Stimulated activated CD4-positive, alpha-beta T cell treated with anti-CD3 and anti-CD28 coated beads, TNF-alpha, amount 100 ng/mL, for 48 hours (primary cell): ENCODE results near the gene PLOD1.

Source experiments
- DNase-seq, 3 donors: peaks; one replicate each; pipeline ENCODE4 v3.0.0-alpha.2; 2020; ENCODE audit warnings: low read depth in 3 of 3

Gene PLOD1

DNA sequence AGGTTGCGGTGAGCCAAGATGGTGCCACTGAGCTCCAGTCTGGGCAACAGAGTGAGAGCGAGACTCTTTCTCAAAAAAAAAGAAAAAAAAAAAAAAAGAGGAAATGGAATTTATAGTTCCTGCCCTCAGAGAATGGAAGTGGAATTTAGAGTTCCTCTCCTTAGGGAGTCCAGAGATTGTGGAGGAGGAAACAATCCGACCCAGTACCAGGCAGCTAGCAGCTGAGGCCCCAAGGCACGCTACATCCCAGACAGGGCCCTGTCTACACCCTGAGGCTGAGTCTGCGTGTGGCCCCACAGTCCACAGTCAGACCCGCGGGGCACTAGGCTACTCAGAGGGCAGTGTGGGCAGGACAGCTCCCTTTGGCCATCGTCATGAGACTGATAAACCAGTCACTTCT is 43.8 kb downstream of the PLOD1 start:
- no peak for DNase-seq

DNA sequence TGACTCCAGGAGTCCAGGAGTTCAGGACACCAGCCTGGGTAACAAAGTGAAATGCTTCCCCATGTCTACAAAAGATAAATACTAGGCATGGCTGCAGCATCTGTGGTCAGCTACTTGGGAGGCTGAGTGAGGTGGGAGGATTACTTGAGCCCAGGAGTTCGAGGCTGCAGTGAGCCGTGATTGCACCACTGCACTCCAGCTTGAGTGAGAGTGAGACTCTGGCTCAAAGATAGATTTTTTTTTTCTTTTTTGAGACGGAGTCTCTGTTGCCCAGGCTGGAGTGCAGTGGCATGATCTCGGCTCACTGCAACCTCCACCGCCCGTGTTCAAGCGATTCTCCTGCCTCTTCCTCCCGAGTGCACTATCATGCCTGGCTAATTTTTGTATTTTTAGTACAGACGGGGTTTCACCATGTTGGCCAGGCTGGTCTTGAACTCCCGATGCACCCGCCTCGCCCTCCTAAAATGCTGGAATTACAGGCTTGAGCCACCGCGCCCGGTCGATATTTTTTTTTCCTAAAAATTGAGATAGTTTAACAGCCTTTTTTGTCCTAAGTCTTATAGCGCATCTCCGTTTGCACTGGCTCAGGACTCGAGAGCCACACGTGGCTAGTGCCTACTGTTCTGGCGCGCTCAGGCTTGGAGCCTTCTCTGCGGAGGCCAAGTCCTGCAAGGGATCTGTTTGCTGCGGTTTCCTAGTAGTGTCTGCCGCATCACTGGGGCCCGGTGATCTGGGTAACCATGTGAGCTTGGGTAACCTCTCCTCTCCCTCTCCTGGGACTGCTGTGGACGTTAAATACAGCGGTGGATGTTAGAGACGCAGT is 44.7 kb downstream of the PLOD1 start:
- DNase-seq = no peak

DNA sequence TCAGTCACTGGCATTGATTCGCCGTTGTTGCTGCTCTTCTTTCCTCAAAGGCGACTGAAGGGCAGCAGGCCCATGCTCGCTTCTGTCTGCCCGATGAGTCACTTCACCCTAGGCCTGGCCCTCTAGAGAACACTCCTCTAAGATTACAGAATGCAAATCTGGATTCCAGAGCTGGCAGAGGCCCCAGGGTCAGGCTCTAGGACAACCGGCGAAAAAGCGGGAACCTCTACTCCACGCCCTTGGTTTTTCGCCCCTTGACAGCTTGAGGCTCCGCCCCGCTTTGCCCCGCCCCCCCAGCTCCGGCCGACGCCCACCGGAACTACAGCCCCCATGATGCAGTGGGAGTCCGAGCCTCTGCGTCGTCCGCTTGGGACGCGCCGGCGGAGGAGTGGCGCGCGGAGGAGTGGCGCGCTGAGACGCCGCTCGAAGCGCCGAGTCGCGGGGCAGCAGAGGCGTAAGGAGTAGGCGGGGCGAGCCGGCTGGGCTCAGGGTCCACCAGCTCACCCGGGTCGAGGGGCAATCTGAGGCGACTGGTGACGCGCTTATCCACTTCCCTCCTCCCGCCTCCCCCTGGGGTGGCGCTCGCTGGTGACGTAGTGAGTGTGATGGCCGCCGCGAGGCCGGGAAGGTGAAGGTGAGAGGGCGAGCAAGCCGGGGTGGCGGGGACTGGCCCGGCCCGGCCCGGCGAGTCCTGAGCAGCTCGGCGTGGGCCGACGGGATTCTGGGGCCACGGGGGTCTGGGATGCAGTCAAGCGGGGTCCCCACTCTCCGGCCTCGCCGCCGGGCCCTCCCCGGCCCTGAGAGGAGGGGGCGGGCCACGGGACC is 45.5 kb downstream of the PLOD1 start, which contains the start of gene MFN2:
MFN2 (plus strand) TSS at position 594 of the 825 bp plus-strand sequence. CDS start 8,725 bp downstream, outside the sequence.
- peak; percentile 80 to 93 (median 89) for DNase-seq

DNA sequence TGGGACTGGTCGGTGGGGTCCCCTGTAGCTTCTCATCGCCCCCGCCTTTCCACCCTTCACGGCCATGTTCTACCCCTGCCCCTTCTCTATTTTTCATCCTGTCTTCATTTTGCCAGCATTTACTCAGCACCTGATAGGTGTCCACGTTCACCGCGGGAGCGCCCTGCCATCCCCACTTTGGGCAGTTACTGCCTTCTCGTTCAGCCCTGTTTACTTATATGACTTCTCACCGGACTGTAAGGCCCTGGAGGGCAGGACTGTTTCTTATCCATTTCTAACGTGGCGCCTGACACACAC is 46.1 kb downstream of the PLOD1 start:
- DNase-seq = no peak

DNA sequence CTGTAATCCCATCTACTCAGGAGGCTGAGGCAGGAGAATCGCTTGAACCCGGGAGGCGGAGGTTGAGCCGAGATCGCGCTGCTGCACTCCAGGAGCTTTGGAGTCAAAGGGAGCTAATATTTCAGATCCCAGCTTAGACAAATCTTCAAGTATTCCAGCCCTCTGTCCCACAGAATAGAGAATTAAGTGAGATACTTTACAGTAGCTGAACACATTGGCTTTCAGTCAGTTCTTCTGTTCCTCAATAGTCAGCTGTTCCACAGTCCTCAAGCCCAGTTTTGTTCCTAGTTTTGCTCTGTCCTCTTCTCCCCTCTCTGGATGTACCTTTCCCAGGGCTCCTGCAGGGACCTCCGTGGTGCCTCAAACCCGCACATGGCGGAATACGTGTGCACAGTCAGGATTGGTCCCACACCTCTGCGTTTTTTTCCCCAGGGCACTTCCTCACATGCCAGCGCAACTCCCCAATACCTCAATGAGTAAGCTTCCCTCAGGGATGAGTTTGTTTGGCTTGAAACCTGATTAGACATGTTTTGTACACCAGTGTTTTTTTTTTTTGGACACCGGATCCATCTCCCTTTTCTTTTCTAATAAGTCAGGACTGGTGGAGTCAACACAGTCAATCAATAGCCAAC is 47.0 kb downstream of the PLOD1 start:
- DNase-seq = no peak

DNA sequence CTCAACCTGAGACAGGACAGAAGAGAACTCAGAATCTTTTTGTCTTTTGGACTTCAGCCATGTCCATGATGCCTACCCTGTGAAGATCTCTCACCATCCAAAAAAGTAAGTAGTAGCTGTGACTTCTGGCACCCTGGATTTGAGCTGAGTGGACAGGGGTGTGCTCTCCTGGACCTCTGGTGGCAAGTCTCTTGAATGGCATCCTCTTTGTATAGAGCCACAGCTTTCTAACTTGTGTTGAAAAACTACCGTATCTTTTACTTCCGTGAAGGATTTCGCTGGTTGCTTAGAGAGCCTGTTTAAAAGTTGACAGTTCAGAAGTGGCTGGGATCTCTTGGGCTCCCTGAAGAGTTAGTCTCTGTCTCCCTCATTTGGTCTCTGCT is 47.5 kb downstream of the PLOD1 start:
- no peak for DNase-seq

DNA sequence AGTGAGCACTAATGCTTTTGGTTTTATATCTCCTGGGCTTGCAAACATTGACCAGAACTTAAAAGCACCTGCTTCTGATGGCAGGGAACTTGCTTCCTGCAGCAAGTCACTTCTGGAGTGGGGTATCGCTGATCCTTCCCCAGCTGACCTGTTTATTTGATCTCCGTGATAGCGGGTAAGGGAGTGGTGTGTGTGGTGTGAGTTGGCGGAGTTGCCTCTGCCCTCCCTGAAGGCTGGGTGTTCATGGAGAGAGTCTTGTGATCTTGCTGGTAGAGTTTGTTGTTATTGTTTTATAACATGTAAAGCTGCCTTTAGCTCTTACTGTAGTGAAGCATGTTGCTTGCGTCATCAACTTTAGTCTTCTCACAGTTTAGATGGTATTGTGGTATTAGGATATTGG is 49.6 kb downstream of the PLOD1 start:
- DNase-seq = no peak

DNA sequence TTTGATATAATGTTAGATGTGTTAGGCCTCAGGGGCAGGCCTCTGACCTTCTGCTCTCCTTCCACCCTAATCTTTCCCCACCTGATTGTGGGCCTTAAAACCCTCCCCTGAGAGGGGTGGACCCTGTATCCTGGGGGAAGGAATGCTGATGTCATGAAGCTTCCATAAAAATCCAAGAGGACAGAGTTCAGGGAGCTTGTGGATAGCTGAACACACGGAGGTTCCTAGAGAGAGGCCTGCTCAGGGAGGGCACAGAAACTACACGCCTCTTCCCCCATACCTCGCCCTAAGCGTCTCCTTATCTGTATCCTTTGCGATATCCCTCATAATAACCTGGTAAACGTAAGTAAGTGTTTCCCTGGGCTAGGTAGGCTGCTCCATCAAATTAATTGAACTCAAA is 50.1 kb downstream of the PLOD1 start:
- DNase-seq = no peak

DNA sequence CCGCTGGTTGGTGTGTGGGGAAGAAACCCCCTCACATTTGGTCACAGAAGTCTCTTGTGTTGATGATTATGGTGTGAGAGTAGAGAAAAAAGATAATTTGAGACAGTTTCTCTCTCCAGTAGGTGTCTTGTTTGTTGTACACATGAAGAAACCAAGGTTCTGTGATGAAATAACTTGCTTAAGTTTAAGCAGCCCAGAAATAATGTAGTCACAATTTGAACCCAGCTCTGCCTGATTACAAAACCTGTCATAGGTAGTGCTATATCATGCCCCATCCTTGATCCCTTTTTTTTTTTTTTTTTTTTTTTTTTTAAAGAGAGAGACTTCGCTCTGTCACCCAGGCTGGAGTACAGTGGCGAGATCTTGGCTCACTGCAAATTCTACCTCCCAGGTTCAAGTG is 50.7 kb downstream of the PLOD1 start:
- no peak for DNase-seq

DNA sequence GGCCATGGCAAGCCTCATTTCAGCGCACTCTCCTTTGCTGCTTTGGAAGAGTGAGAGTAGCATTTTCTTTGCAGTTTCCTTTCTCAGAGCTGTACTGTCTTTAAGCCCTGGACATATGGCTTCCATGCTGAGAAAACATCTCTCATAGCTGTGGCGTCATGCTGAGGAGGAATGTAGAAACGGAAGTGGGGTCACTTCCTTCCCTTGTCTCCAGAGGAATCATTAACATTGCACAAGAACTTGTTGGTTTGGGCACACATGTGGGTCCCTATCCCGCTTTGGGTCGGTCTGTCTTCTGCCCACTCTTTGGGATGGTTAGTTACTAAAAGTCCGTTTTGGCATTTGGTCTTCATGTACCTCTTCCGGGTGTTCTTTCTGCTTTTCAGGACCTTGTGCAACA is 51.3 kb downstream of the PLOD1 start:
- DNase-seq = no peak

DNA sequence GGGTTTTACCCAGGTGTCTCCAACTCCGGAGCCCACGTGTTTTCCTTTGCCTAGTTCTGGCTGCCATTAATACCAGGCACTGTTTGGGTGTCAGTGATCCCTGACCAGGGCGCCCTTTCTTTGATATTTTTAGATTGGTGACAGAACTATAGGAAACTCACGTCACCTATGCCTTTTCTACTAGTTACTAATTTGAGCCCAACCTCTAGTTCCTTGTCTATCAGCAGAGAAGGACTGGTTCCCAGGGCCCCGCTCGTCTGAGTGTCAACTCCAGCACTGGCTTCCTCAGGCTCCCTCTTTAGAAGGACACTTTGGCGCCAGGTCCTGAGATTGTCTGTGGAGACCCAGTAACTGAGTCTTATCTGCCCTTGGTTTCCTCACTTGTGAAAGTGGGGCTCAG is 55.2 kb downstream of the PLOD1 start:
- DNase-seq = no peak

DNA sequence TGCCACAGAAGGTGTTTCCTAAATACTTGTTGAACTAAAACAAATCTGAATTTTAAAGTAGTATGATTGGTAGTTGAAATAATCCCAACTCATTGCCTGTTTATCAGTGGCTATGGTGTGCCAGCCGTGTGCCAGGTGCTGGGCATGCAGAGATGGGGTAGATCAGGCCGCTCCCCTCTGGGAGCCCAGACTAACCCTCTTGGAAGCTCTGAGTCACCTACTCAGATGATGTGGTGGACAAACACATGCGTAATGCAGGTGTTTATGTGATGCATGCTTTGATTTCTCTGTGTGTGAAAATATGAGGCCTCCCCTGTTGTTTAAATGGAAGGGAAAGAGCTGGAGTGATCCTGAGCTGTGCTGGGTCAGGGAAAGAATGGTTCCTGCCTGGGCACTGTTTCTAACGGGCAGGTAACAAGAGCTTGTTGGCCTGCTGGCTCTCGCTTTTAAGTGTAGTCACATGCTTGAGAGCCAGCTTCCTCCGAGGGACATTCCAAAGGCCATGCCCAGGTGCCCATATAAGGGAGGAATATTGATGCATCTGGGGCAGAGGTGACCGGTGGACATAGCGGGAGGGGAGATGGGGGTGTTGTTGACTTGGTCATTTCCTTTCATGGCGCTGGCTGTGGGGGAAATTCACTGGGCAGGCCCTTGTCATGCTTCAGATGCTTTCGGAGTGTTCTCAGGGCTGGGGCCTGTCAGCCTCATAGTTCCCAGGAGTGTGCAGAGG is 56.0 kb downstream of the PLOD1 start:
- no peak for DNase-seq

DNA sequence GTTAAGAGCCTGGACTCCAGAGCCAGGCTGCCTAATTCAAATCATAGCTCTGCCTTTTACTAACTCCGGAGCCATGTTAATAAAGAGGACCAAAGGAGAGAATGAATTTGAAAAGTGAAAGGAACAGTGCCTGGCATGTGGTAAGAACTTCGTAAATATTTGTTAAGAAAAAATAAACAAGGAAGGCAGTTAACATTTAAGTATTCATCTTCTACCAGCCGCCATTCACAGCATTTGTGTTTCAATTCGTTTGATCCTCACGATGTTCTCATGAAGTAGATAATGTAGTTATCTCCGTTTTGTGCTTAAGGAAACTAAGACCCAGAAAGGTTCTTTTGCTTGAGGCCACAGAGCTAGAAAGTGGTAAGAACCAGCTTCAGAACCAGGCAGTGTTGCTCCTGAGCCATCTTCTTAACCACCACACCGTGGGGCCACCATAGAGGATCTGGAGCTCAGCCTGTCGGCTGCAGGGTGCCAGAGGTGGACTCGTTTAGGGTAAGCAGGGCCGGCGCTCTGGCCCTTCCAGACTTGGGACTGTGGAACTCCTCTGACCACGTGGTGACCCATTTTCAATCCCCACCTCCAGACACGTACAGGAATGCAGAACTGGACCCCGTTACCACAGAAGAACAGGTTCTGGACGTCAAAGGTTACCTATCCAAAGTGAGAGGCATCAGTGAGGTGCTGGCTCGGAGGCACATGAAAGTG is 57.6 kb downstream of the PLOD1 start:
- DNase-seq = no peak

DNA sequence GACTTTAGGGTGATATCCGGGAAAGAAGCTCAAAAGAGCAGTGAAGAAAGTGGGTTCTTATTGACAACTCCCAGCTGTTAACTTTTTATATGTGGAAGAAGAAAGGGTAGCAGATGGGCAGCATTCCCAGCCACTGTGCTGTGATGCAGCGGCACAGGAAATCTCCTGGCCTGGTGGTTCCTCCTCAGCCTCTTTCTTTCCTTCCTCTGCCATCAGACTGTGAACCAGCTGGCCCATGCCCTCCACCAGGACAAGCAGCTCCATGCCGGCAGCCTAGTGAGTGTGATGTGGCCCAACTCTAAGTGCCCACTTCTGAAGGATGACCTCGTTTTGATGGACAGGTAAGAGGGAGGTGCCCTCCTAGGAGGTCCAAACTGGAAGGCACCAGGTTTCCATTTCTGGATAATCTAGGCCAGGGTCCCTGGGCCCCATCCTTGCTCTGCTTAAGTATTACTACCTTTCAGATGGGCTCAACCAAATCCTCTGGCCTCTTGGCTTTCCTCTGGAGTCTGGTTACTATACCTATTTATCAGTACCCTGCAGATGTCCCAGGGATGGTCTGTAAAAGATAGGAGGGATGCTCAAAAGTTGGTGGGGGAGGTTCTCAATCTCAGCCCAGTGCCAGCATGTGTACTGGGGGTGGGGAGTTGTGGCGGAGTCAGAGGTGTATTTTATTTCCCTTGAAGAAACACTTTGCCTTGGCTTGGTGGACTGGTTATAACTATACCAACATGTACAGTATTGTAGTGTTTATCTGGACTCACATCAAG is 62.7 kb downstream of the PLOD1 start:
- DNase-seq = no peak

DNA sequence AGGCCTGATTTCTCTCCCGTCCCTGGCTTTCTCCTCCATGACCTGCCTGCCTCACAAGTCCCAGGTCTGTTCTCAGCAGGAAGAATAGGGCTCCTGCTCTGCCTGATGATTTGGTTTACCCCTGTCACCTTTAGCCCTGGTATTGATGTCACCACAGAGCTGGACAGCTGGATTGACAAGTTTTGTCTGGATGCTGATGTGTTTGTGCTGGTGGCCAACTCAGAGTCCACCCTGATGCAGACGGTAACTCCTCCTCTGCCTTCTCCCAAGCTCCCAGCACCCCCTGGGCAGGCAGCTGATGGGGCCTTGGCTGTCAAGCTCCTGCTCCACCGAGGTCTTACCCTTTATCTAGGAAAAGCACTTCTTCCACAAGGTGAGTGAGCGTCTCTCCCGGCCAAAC is 64.1 kb downstream of the PLOD1 start:
- no peak for DNase-seq

DNA sequence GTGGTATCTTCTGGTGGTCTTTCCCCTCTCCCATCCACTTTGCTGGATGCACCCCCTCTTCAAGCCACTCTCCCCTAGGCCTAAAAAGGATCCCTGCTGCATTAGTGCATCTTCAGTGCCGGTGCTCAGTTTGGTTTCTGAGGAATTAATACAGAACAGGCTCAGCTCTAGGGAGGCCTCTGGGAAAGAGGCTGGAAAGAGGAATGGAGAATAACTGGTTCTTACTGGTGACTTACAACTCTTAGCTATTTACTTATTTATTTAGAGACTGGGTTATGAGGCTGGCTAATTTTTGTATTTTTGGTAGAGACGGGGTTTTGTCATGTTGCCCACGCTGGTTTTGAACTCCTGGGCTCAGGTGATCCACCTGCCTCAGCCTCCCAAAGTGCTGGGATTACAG is 64.7 kb downstream of the PLOD1 start:
- no peak for DNase-seq

DNA sequence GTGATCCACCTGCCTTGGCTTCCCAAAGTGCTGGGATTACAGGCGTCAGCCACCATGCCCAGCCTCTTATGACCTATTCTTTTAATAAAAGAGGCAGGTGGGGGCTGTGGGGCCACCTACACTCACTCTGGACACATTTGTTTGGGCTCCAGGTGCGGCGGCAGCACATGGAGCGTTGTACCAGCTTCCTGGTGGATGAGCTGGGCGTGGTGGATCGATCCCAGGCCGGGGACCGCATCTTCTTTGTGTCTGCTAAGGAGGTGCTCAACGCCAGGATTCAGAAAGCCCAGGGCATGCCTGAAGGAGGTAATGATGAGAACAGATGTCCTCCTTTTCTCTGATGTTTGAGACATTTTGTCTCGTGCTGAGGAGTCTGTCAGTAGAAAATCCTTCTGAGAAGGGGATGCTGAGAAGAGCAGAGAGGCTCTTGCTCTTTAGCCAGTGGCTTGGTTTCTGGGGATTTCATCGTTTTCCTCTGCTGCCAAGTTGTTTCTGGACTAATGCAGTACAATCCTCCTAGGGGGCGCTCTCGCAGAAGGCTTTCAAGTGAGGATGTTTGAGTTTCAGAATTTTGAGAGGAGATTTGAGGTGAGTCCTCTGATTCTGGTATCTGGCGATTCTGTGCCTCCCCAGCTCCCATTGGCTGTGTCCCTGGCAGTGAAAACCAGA is 66.9 kb downstream of the PLOD1 start:
- peak; percentile 24 to 56 (median 39) for DNase-seq

DNA sequence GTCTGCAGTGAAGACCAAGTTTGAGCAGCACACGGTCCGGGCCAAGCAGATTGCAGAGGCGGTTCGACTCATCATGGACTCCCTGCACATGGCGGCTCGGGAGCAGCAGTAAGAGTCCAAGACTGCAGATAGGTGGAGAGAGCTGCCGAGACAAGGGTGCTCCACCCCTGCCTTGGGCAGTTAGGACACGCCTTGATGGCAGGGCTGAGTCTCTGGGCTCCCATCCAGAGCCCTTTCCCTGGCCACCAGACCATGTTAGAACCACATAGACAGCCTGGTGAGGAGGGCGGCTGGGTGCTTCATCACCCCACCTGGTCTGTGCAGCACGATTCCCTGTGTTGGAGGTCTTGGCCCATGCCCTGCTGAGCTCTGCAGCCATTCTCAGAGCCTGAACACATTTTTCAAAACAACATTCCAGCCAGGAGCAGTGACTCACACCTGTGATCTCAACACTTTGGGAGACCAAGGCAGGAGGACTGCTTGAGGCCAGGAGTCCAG is 67.5 kb downstream of the PLOD1 start:
- no peak for DNase-seq

DNA sequence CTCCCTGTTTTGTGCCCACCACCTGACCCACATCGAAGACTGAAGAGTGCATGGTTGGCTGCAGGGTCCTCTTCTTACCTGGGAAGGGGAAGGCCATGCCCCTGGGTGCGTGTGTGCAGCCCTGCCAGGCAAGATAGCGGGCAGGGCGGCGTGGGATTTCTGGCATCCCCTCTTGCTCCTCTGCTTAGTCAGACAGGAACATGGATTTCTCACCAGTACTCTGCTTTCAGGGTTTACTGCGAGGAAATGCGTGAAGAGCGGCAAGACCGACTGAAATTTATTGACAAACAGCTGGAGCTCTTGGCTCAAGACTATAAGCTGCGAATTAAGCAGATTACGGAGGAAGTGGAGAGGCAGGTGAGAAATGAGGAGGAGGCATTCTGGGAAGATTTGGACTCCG is 69.2 kb downstream of the PLOD1 start:
- no peak for DNase-seq
